GM23338 (cell line): ENCODE data around the gene ZAR1. TPM values are rescaled to one million over a fixed set of nuclear protein-coding genes. Genes with fewer than 3 reads are reported as not detected.

Experiments used
- ATAC-seq: fragments of 200-7000 bp; cut with Tn5 transposase; 3 replicates; pipeline ENCODE4 v1.9.1; 2020
- DNase-seq: peaks from one replicate; pipeline ENCODE4 v3.0.0-alpha.2; 2015; ENCODE audit warnings: low spot score
- H2AFZ ChIP-seq: fragments of 200-600 bp; sonication (generic); 2 replicates; pipeline ENCODE4 v1.8.0; 2016; ENCODE audit warnings: antibody characterized with exemption, mild to moderate bottlenecking, moderate library complexity
- H3F3A ChIP-seq: fragments of 200-600 bp; sonication (generic); replicated peaks from 2 replicates; pipeline ENCODE4 v1.8.0; 2017; ENCODE audit warnings: antibody characterized with exemption, mixed run types, low read depth
- H3K27ac ChIP-seq: fragments of 200-600 bp; sonication (generic); 2 replicates; pipeline ENCODE4 v1.6.1; 2016; ENCODE audit warnings: low read depth
- H3K27me3 ChIP-seq: fragments of 200-600 bp; sonication (generic); 2 replicates; pipeline ENCODE4 v1.8.0; 2016; ENCODE audit warnings: mild to moderate bottlenecking, mixed run types, moderate library complexity; ENCODE audit not compliant: insufficient read depth
- H3K36me3 ChIP-seq: fragments of 200-600 bp; sonication (generic); 2 replicates; pipeline ENCODE4 v1.8.0; 2016; ENCODE audit warnings: mild to moderate bottlenecking; ENCODE audit not compliant: insufficient read depth
- H3K4me1 ChIP-seq: fragments of 200-600 bp; sonication (generic); 2 replicates; pipeline ENCODE4 v1.8.0; 2016; ENCODE audit warnings: mild to moderate bottlenecking, moderate library complexity; ENCODE audit not compliant: insufficient read depth
- H3K4me2 ChIP-seq: fragments of 200-600 bp; sonication (generic); 2 replicates; pipeline ENCODE4 v1.7.1; 2017; ENCODE audit warnings: mixed run types
- H3K4me3 ChIP-seq: fragments of 200-600 bp; sonication (generic); 2 replicates; pipeline ENCODE4 v1.6.1; 2016; ENCODE audit warnings: mixed run types
- H3K79me2 ChIP-seq: fragments of 200-600 bp; sonication (generic); replicated peaks from 2 replicates; pipeline ENCODE4 v1.8.0; 2017; ENCODE audit warnings: mild to moderate bottlenecking; ENCODE audit not compliant: insufficient read depth
- H3K9me2 ChIP-seq: fragments of 200-600 bp; sonication (generic); 2 replicates; pipeline ENCODE4 v1.8.0; 2017; ENCODE audit not compliant: insufficient read depth
- H4K20me1 ChIP-seq: fragments of 200-600 bp; sonication (generic); replicated peaks from 2 replicates; pipeline ENCODE4 v1.8.0; 2017; ENCODE audit warnings: mild to moderate bottlenecking; ENCODE audit not compliant: insufficient read depth
- H3K27ac Mint-ChIP-seq: 2 replicates; pipeline ENCODE4 v1.8.0; 2020; ENCODE audit warnings: inconsistent platforms, mild to moderate bottlenecking, moderate library complexity, mixed read lengths
- H3K27me3 Mint-ChIP-seq: 3 replicates; pipeline ENCODE4 v1.8.0; 2022; ENCODE audit warnings: low read depth, mild to moderate bottlenecking, moderate library complexity, mixed read lengths, inconsistent platforms; ENCODE audit not compliant: insufficient read depth, poor library complexity
- H3K36me3 Mint-ChIP-seq: 3 replicates; pipeline ENCODE4 v1.8.0; 2021; ENCODE audit warnings: low read depth, mild to moderate bottlenecking, inconsistent platforms, moderate library complexity, mixed read lengths
- H3K4me1 Mint-ChIP-seq: 3 replicates; pipeline ENCODE4 v1.8.0; 2020; ENCODE audit warnings: mild to moderate bottlenecking, inconsistent platforms, mixed read lengths
- H3K4me3 Mint-ChIP-seq: 3 replicates; pipeline ENCODE4 v1.8.0; 2021; ENCODE audit warnings: moderate library complexity, mild to moderate bottlenecking, inconsistent platforms, mixed read lengths
- H3K9me3 Mint-ChIP-seq: 3 replicates; pipeline ENCODE4 v1.8.0; 2020; ENCODE audit warnings: moderate library complexity, mild to moderate bottlenecking, inconsistent platforms, mixed read lengths
- CREB1 ChIP-seq: fragments of 250-450 bp; sonication (Bioruptor Pico); IDR thresholded peaks from 2 replicates; pipeline ENCODE4 v1.5.0; 2020; ENCODE audit warnings: low read depth, mild to moderate bottlenecking, moderate library complexity
- EZH2 ChIP-seq: fragments of 200-600 bp; sonication (generic); IDR thresholded peaks from one replicate; pipeline ENCODE4 v1.8.0; 2017; ENCODE audit warnings: antibody characterized with exemption, mild to moderate bottlenecking, low read depth; ENCODE audit not compliant: unreplicated experiment
- EZH2phosphoT487 ChIP-seq: fragments of 200-600 bp; sonication (generic); IDR thresholded peaks from one replicate; pipeline ENCODE4 v1.8.1; 2018; ENCODE audit warnings: antibody characterized with exemption; ENCODE audit not compliant: unreplicated experiment
- JUNB ChIP-seq: IDR thresholded peaks from one replicate; pipeline ENCODE4 v1.6.1; 2016; ENCODE audit warnings: antibody characterized with exemption; ENCODE audit not compliant: unreplicated experiment
- NANOG ChIP-seq: IDR thresholded peaks from 2 replicates; pipeline ENCODE4 v1.6.1; 2016; ENCODE audit warnings: antibody characterized with exemption, borderline replicate concordance
- REST ChIP-seq: IDR thresholded peaks from one replicate; pipeline ENCODE4 v1.6.1; 2018; ENCODE audit warnings: antibody characterized with exemption; ENCODE audit not compliant: unreplicated experiment
- STAT1 ChIP-seq: IDR thresholded peaks from one replicate; pipeline ENCODE4 v1.6.1; 2016; ENCODE audit warnings: antibody characterized with exemption; ENCODE audit not compliant: unreplicated experiment
- ZNF331 ChIP-seq: fragments of 250-450 bp; sonication (Bioruptor Pico); IDR thresholded peaks from 2 replicates; pipeline ENCODE4 v1.5.0; 2020; ENCODE audit warnings: low read depth, mild to moderate bottlenecking, moderate library complexity
- polyA plus RNA-seq: library from polyadenylated mRNA; unstranded; fragments of >200 nt; fragmentation: Nextera tagmentation; extraction: Ambion mirVana; gene quantifications from 2 replicates; pipeline ENCODE4 v1.2.1, GENCODE V29; 2016
- total RNA-seq: library from RNA; depleted of rRNA; stranded (reverse); fragments of >200 nt; shearing (Covaris generic); gene quantifications from 2 replicates; pipeline ENCODE4 v1.2.3, GENCODE V29; 2014
- TF ChIP-seq, protein P1 (sequence below), 2 experiments: fragments of 200-600 bp in 1 of 2; sonication (generic) in 1 of 2; conservative IDR thresholded peaks; 2 replicates each; pipeline versions ENCODE4 v1.5.1 to v1.6.1; 2016 to 2017; ENCODE audit warnings: antibody characterized with exemption in 2 of 2, low read depth in 2 of 2, mild to moderate bottlenecking in 2 of 2, moderate library complexity in 1 of 2
- TF ChIP-seq, protein P2 (sequence below): IDR thresholded peaks from 2 replicates; pipeline ENCODE4 v1.6.1; 2016; ENCODE audit warnings: antibody characterized with exemption

The ZAR1 gene
- total and polyA plus RNA-seq, 2 experiments from 2014 or later = 0.27 to 1.6 TPM

GRCh38 chr4:48506716-48507115, 16.7 kb downstream of the ZAR1 start (continued):
- TF ChIP-seq EZH2 = no peak
- TF ChIP-seq NANOG = no peak
- no peak for TF ChIP-seq EZH2phosphoT487
- no peak for TF ChIP-seq JUNB

GRCh38 chr4:48509543-48509942, 19.5 kb downstream of the ZAR1 start:
- Histone ChIP-seq H3K4me1 (no peaks in the 10 kb centered on the region), H3K79me2 (no peaks in the 10 kb centered on the region), H4K20me1 (no peaks in the 10 kb centered on the region), H2AFZ (no peak overlapping the region), H3K36me3 (peaks cover 3% of the 10 kb centered on the region; the same call in 1 of the 2 replicates), H3K27ac (no peak overlapping the region), H3K4me3 (no peak overlapping the region), H3K4me2 (no peak overlapping the region), H3F3A (no peaks in the 10 kb centered on the region), H3K27me3 (no peaks in the 10 kb centered on the region), H3K9me2 (no peaks in the 10 kb centered on the region)
- DNase-seq (no peak), ATAC-seq (no peak)
- no peaks in the 10 kb centered on the region for H3K4me1 Mint-ChIP-seq
- H3K4me3 Mint-ChIP-seq = no peak overlapping the region
- no peak overlapping the region for H3K27ac Mint-ChIP-seq
- peaks cover 27% of the 10 kb centered on the region for H3K36me3 Mint-ChIP-seq
- no peaks in the 10 kb centered on the region for H3K9me3 Mint-ChIP-seq
- TF ChIP-seq ZNF331 = no peak
- no peak for TF ChIP-seq JUNB
- no peak for TF ChIP-seq REST
- no peak for TF ChIP-seq STAT1
- TF ChIP-seq CREB1 = no peak
- TF ChIP-seq, protein P1, sequence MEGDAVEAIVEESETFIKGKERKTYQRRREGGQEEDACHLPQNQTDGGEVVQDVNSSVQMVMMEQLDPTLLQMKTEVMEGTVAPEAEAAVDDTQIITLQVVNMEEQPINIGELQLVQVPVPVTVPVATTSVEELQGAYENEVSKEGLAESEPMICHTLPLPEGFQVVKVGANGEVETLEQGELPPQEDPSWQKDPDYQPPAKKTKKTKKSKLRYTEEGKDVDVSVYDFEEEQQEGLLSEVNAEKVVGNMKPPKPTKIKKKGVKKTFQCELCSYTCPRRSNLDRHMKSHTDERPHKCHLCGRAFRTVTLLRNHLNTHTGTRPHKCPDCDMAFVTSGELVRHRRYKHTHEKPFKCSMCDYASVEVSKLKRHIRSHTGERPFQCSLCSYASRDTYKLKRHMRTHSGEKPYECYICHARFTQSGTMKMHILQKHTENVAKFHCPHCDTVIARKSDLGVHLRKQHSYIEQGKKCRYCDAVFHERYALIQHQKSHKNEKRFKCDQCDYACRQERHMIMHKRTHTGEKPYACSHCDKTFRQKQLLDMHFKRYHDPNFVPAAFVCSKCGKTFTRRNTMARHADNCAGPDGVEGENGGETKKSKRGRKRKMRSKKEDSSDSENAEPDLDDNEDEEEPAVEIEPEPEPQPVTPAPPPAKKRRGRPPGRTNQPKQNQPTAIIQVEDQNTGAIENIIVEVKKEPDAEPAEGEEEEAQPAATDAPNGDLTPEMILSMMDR (conservative IDR thresholded peaks at IDR 0.05; ENCODE audit: low read depth in 2 of 2) = no peak
- TF ChIP-seq, protein P2, sequence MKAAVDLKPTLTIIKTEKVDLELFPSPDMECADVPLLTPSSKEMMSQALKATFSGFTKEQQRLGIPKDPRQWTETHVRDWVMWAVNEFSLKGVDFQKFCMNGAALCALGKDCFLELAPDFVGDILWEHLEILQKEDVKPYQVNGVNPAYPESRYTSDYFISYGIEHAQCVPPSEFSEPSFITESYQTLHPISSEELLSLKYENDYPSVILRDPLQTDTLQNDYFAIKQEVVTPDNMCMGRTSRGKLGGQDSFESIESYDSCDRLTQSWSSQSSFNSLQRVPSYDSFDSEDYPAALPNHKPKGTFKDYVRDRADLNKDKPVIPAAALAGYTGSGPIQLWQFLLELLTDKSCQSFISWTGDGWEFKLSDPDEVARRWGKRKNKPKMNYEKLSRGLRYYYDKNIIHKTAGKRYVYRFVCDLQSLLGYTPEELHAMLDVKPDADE = no peak
- TF ChIP-seq EZH2phosphoT487 = no peak
- H3K27me3 Mint-ChIP-seq = no peaks in the 10 kb centered on the region
